ENCODE data around the gene MEGF6.
"Not testable (repeated sequence)": the region's sequence is repeated elsewhere in the genome, so short reads cannot be mapped to it uniquely, and the experiment has no call there.

MEGF6 gene

GRCh38 chr1:3629561-3630160, 18.4 kb upstream of the MEGF6 start:
- DNase-seq (ENCODE audit: low read depth in 3 of 3) = no peak

- DNase-seq (ENCODE audit: low read depth in 3 of 3) = no peak
Observed at GRCh38 chr1:3628445-3628844, 17.1 kb upstream of the MEGF6 start.

- DNase-seq (ENCODE audit: low read depth in 3 of 3) = no peak
Observed at GRCh38 chr1:3627515-3628253, 16.4 kb upstream of the MEGF6 start.

GRCh38 chr1:3626025-3626424, 14.7 kb upstream of the MEGF6 start:
- DNase-seq (ENCODE audit: low read depth in 3 of 3) = no peak

GRCh38 chr1:3625151-3625907, 14.0 kb upstream of the MEGF6 start:
- DNase-seq (ENCODE audit: low read depth in 3 of 3) = peak in 1 of 3 donors; percentile 11

- peak; percentile 95 to 97 (median 96) for DNase-seq (ENCODE audit: low read depth in 3 of 3)
Observed at GRCh38 chr1:3624200-3625136, 13.2 kb upstream of the MEGF6 start, which contains the start of gene TPRG1L. Gene TPRG1L (plus strand): TSS chr1:3625015. CDS start chr1:3625073, 58 bp downstream.

- DNase-seq (ENCODE audit: low read depth in 3 of 3) = no peak
Observed at GRCh38 chr1:3623441-3624199, 12.3 kb upstream of the MEGF6 start.

GRCh38 chr1:3622102-3622501, 10.8 kb upstream of the MEGF6 start:
- not testable (repeated sequence) for DNase-seq (ENCODE audit: low read depth in 3 of 3)

- DNase-seq (ENCODE audit: low read depth in 3 of 3) = not testable (repeated sequence)
Observed at GRCh38 chr1:3621151-3621671, 9.9 kb upstream of the MEGF6 start.

GRCh38 chr1:3620708-3621107, 9.4 kb upstream of the MEGF6 start:
- DNase-seq (ENCODE audit: low read depth in 3 of 3) = no peak

GRCh38 chr1:3618881-3619671, 7.8 kb upstream of the MEGF6 start:
- peak; percentile 40 to 71 (median 59) for DNase-seq (ENCODE audit: low read depth in 3 of 3)

GRCh38 chr1:3618531-3618880, 7.2 kb upstream of the MEGF6 start:
- DNase-seq (ENCODE audit: low read depth in 3 of 3) = no peak

GRCh38 chr1:3617806-3618345, 6.6 kb upstream of the MEGF6 start:
- no peak for DNase-seq (ENCODE audit: low read depth in 3 of 3)

- no peak for DNase-seq (ENCODE audit: low read depth in 3 of 3)
Observed at GRCh38 chr1:3616861-3617260, 5.6 kb upstream of the MEGF6 start.

GRCh38 chr1:3614755-3615742, 3.7 kb upstream of the MEGF6 start:
- DNase-seq (ENCODE audit: low read depth in 3 of 3) = no peak

- no peak for DNase-seq (ENCODE audit: low read depth in 3 of 3)
Observed at GRCh38 chr1:3612123-3612522, 815 bp upstream of the MEGF6 start.

GRCh38 chr1:3610527-3611169, 660 bp downstream of the MEGF6 start:
- DNase-seq (ENCODE audit: low read depth in 3 of 3) = no peak

Data from stimulated activated CD4-positive, alpha-beta T cell treated with anti-CD3 and anti-CD28 coated beads, TNF-alpha, amount 100 ng/mL, for 48 hours (primary cell).